Neural cell (in vitro differentiated cells): Measurements from ENCODE around the gene CIT.

ENCODE experiments used
- CTCF ChIP-seq: fragments of 450-650 bp; IDR thresholded peaks from 2 replicates; pipeline ENCODE4 v1.5.1; 2014; ENCODE audit warnings: antibody characterized with exemption, mild to moderate bottlenecking, moderate library complexity; ENCODE audit not compliant: poor library complexity, severe bottlenecking
- EP300 ChIP-seq: fragments of 450-650 bp; conservative IDR thresholded peaks from 2 replicates; pipeline ENCODE4 v1.6.1; 2014; ENCODE audit warnings: antibody characterized with exemption, mild to moderate bottlenecking, moderate library complexity; ENCODE audit not compliant: poor library complexity, severe bottlenecking
- EZH2 ChIP-seq: fragments of 200-600, 300-800 bp; shearing (Covaris generic), sonication (generic); IDR thresholded peaks from 2 replicates; pipeline ENCODE4 v1.6.1; 2014; ENCODE audit warnings: antibody characterized with exemption, low read length, borderline replicate concordance, mild to moderate bottlenecking; ENCODE audit not compliant: insufficient read depth, poor library complexity, severe bottlenecking
- MXI1 ChIP-seq: fragments of 450-650 bp; conservative IDR thresholded peaks from 2 replicates; pipeline ENCODE4 v1.6.1; 2014; ENCODE audit warnings: antibody characterized with exemption, mild to moderate bottlenecking; ENCODE audit not compliant: poor library complexity, severe bottlenecking
- POLR2AphosphoS5 ChIP-seq: IDR thresholded peaks from 2 replicates; pipeline ENCODE4 v1.6.1; 2012
- RAD21 ChIP-seq: fragments of 450-650 bp; conservative IDR thresholded peaks from 2 replicates; pipeline ENCODE4 v1.6.1; 2014; ENCODE audit warnings: antibody characterized with exemption, mild to moderate bottlenecking, moderate library complexity
- REST ChIP-seq: IDR thresholded peaks from 2 replicates; pipeline ENCODE4 v1.6.1; 2012; ENCODE audit warnings: borderline replicate concordance
- SMC3 ChIP-seq: fragments of 450-650 bp; conservative IDR thresholded peaks from 2 replicates; pipeline ENCODE4 v1.6.1; 2014; ENCODE audit warnings: antibody characterized with exemption, mild to moderate bottlenecking, moderate library complexity; ENCODE audit not compliant: poor library complexity

GRCh38 chr12:119758722-119759121 lies 118.4 kb downstream of the CIT start:
- no peak for TF ChIP-seq CTCF
- no peak for TF ChIP-seq RAD21
- TF ChIP-seq REST, result no peak
- no peak for TF ChIP-seq EZH2
- no peak for TF ChIP-seq SMC3
- TF ChIP-seq MXI1, result no peak
- TF ChIP-seq EP300, result no peak
- no peak for TF ChIP-seq POLR2AphosphoS5
